ENCODE measurements around the gene ARID3C. TPM values are rescaled to one million over a fixed set of nuclear protein-coding genes. Genes with fewer than 3 reads are reported as not detected.
A peak's percentile ranks its signal among the peaks of the same experiment; 100 is the strongest.

Gene ARID3C
- total RNA-seq, 5 donors from 2014 or later (not counting 1 experiment from before 2014, with no cell fraction given), result 0.38 TPM; not detected in 4

- DNase-seq (peak in 3 of 35 experiments; percentile 15 to 26 (median 25)), ATAC-seq (replicated peaks in 1 of 4) (peak in 1 of 4 experiments; percentile 49)
- Mint-ChIP-seq H3K27me3 (peaks cover 54 to 64% of the 10 kb centered on the region in 2 donors), H3K36me3 (no peaks in the 10 kb centered on the region), H3K9me3 (no peaks in the 10 kb centered on the region), H3K4me1 (peaks cover 23 to 35% (median 31%) of the 10 kb centered on the region in 3 donors), H3K27ac (no peak overlapping the region), H3K4me3 (peak overlapping the region in 2 of 3 donors; percentile 71 to 82)
- H3K27ac ChIP-seq (ENCODE audit: low read length), result no peak overlapping the region
- H3K4me3 ChIP-seq (ENCODE audit: control insufficient read depth in 1 of 2, extremely low read depth in 1 of 2, low read length in 1 of 2), result no peak overlapping the region
- ChIA-PET CTCF (interaction anchor here in 1 of 2 donors (1.2 kb wide), 1 partner anchor 189 kb away, joined by 4 read pairs; no protein-coding TSS in a partner anchor), POLR2A (interaction anchor here in 1 of 2 donors (0.5 kb wide), 1 partner anchor 9 kb away, joined by 3 read pairs; no protein-coding TSS in a partner anchor)
- no peaks in the 10 kb centered on the region for H3K9me3 ChIP-seq
- 10% methylated on average over 20 of the region's 26 CpGs for WGBS (ENCODE audit: insufficient coverage)
- H3K27me3 ChIP-seq (replicated peaks in 1 of 2; ENCODE audit: control insufficient read depth in 2 of 2, extremely low read depth in 1 of 2, insufficient read depth in 2 of 2, low read length in 1 of 2), result peaks cover 8 to 69% of the 10 kb centered on the region in 2 experiments
- H3K4me1 ChIP-seq (ENCODE audit: control insufficient read depth in 1 of 2, extremely low read depth in 1 of 2, insufficient read depth in 2 of 2, low read length in 2 of 2), result peaks cover 0 to 32% of the 10 kb centered on the region in 2 experiments
- H3K36me3 ChIP-seq (ENCODE audit: control insufficient read depth in 2 of 2, extremely low read depth in 1 of 2, insufficient read depth in 1 of 2, low read length in 1 of 2), result no peaks in the 10 kb centered on the region
Measured at GRCh38 chr9:34592895-34593601, 35.8 kb downstream of the ARID3C start.

GRCh38 chr9:34591917-34592866, 36.7 kb downstream of the ARID3C start:
- POLR2A ChIA-PET, result interaction anchor here in 1 of 2 donors (0.5 kb wide), 1 partner anchor 9 kb away, joined by 3 read pairs; no protein-coding TSS in a partner anchor
- H3K27ac ChIP-seq (ENCODE audit: low read length), result no peak overlapping the region
- Mint-ChIP-seq H3K36me3 (no peaks in the 10 kb centered on the region), H3K4me3 (peak overlapping the region; percentile 71 to 82 (median 73)), H3K9me3 (no peaks in the 10 kb centered on the region), H3K27me3 (peaks cover 58 to 66% of the 10 kb centered on the region in 2 donors), H3K4me1 (peaks cover 23 to 35% (median 31%) of the 10 kb centered on the region in 3 donors), H3K27ac (peak overlapping the region in 1 of 2 donors; percentile 1)
- H3K4me3 ChIP-seq (ENCODE audit: control insufficient read depth in 1 of 2, extremely low read depth in 1 of 2, low read length in 1 of 2), result peak overlapping the region in 1 of 2 donors; percentile 15
- CTCF ChIA-PET, result interaction anchor here (0.6 to 1.9 kb wide), 3 partner anchors 11 to 188 kb away, joined by 3 to 5 read pairs (median 4); no protein-coding TSS in a partner anchor
- ATAC-seq (replicated peaks in 1 of 4) (no peak), DNase-seq (no peak)
- WGBS (ENCODE audit: insufficient coverage), result 27% methylated on average over 6 of the region's 16 CpGs
- H3K9me3 ChIP-seq, result no peaks in the 10 kb centered on the region
- H3K27me3 ChIP-seq (replicated peaks in 1 of 2; ENCODE audit: control insufficient read depth in 2 of 2, extremely low read depth in 1 of 2, insufficient read depth in 2 of 2, low read length in 1 of 2), result peaks cover 13 to 73% of the 10 kb centered on the region in 2 experiments
- no peaks in the 10 kb centered on the region for H3K36me3 ChIP-seq (ENCODE audit: control insufficient read depth in 2 of 2, extremely low read depth in 1 of 2, insufficient read depth in 1 of 2, low read length in 1 of 2)
- peaks cover 0 to 32% of the 10 kb centered on the region in 2 experiments for H3K4me1 ChIP-seq (ENCODE audit: control insufficient read depth in 1 of 2, extremely low read depth in 1 of 2, insufficient read depth in 2 of 2, low read length in 2 of 2)

- no peak overlapping the region for H3K27ac Mint-ChIP-seq
- ATAC-seq (replicated peaks in 1 of 4), result peak; percentile 79 to 84 (median 84)
- Histone ChIP-seq H3K27me3 (replicated peaks in 1 of 2; ENCODE audit: control insufficient read depth in 2 of 2, extremely low read depth in 1 of 2, insufficient read depth in 2 of 2, low read length in 1 of 2) (peaks cover 21 to 71% of the 10 kb centered on the region in 2 experiments), H3K27ac (ENCODE audit: low read length) (no peak overlapping the region), H3K36me3 (ENCODE audit: control insufficient read depth in 2 of 2, extremely low read depth in 1 of 2, insufficient read depth in 1 of 2, low read length in 1 of 2) (no peaks in the 10 kb centered on the region), H3K9me3 (no peaks in the 10 kb centered on the region), H3K4me1 (ENCODE audit: control insufficient read depth in 1 of 2, extremely low read depth in 1 of 2, insufficient read depth in 2 of 2, low read length in 2 of 2) (peaks cover 0 to 32% of the 10 kb centered on the region in 2 experiments), H3K4me3 (ENCODE audit: control insufficient read depth in 1 of 2, extremely low read depth in 1 of 2, low read length in 1 of 2) (peak overlapping the region; percentile 47 to 55)
- H3K9me3 Mint-ChIP-seq, result no peaks in the 10 kb centered on the region
- CTCF ChIA-PET, result interaction anchor here (0.5 to 1.9 kb wide), 5 partner anchors 9 to 211 kb away, joined by 3 to 7 read pairs (median 4); no protein-coding TSS in a partner anchor
- peak; percentile 22 to 84 (median 67) for DNase-seq
- no peaks in the 10 kb centered on the region for H3K36me3 Mint-ChIP-seq
- peaks cover 62 to 71% of the 10 kb centered on the region in 2 donors for H3K27me3 Mint-ChIP-seq
- H3K4me3 Mint-ChIP-seq, result peak overlapping the region; percentile 71 to 82 (median 73)
- H3K4me1 Mint-ChIP-seq, result peaks cover 23 to 35% (median 31%) of the 10 kb centered on the region in 3 donors
- POLR2A ChIA-PET, result no interaction called here
- 3% methylated on average over 54 of the region's 60 CpGs for WGBS (ENCODE audit: insufficient coverage)
Measured at GRCh38 chr9:34591248-34591916, 37.5 kb downstream of the ARID3C start.

GRCh38 chr9:34590381-34591247, 38.3 kb downstream of the ARID3C start:
- peak overlapping the region; percentile 71 to 82 (median 73) for H3K4me3 Mint-ChIP-seq
- 8% methylated on average over 23 of the region's 40 CpGs for WGBS (ENCODE audit: insufficient coverage)
- no peaks in the 10 kb centered on the region for H3K36me3 Mint-ChIP-seq
- peaks cover 0 to 32% of the 10 kb centered on the region in 2 experiments for H3K4me1 ChIP-seq (ENCODE audit: control insufficient read depth in 1 of 2, extremely low read depth in 1 of 2, insufficient read depth in 2 of 2, low read length in 2 of 2)
- peak overlapping the region; percentile 47 to 55 for H3K4me3 ChIP-seq (ENCODE audit: control insufficient read depth in 1 of 2, extremely low read depth in 1 of 2, low read length in 1 of 2)
- no peak overlapping the region for H3K27ac Mint-ChIP-seq
- peak in 2 of 35 experiments; percentile 18 to 23 for DNase-seq
- no peaks in the 10 kb centered on the region for H3K9me3 Mint-ChIP-seq
- CTCF ChIA-PET, result interaction anchor here in 1 of 2 donors (0.6 to 1.9 kb wide), 3 partner anchors 8 to 153 kb away, joined by 4 to 7 read pairs (median 5); no protein-coding TSS in a partner anchor
- H3K27me3 Mint-ChIP-seq, result peaks cover 65 to 73% of the 10 kb centered on the region in 2 donors
- no peaks in the 10 kb centered on the region for H3K9me3 ChIP-seq
- POLR2A ChIA-PET, result no interaction called here
- peaks cover 23 to 35% (median 31%) of the 10 kb centered on the region in 3 donors for H3K4me1 Mint-ChIP-seq
- no peaks in the 10 kb centered on the region for H3K36me3 ChIP-seq (ENCODE audit: control insufficient read depth in 2 of 2, extremely low read depth in 1 of 2, insufficient read depth in 1 of 2, low read length in 1 of 2)
- ATAC-seq (replicated peaks in 1 of 4), result no peak
- H3K27ac ChIP-seq (ENCODE audit: low read length), result no peak overlapping the region
- H3K27me3 ChIP-seq (replicated peaks in 1 of 2; ENCODE audit: control insufficient read depth in 2 of 2, extremely low read depth in 1 of 2, insufficient read depth in 2 of 2, low read length in 1 of 2), result peaks cover 24 to 75% of the 10 kb centered on the region in 2 experiments

GRCh38 chr9:34589636-34590380, 39.1 kb downstream of the ARID3C start, which contains the start of gene CNTFR:
Gene CNTFR, minus strand, starts transcription at chr9:34589724. Its CDS starts 20,743 bp downstream, at chr9:34568981.
- no peaks in the 10 kb centered on the region for H3K36me3 Mint-ChIP-seq
- H3K27ac ChIP-seq (ENCODE audit: low read length), result no peak within 1 kb of the TSS
- H3K27ac Mint-ChIP-seq, result peak within 1 kb of the TSS in 1 of 2 donors; percentile 62
- ATAC-seq (replicated peaks in 1 of 4) (peak in 3 of 4 experiments; percentile 11 to 25 (median 24)), DNase-seq (peak in 2 of 35 experiments; percentile 16 to 34)
- H3K4me3 Mint-ChIP-seq, result peak within 1 kb of the TSS; percentile 71 to 82 (median 73)
- H3K4me1 Mint-ChIP-seq, result peaks cover 23 to 35% (median 31%) of the 10 kb centered on the region in 3 donors
- H3K9me3 ChIP-seq, result no peaks in the 10 kb centered on the region
- no peaks in the 10 kb centered on the region for H3K9me3 Mint-ChIP-seq
- POLR2A ChIA-PET, result no interaction called here
- peaks cover 24 to 84% of the 10 kb centered on the region in 2 experiments for H3K27me3 ChIP-seq (replicated peaks in 1 of 2; ENCODE audit: control insufficient read depth in 2 of 2, extremely low read depth in 1 of 2, insufficient read depth in 2 of 2, low read length in 1 of 2)
- WGBS (ENCODE audit: insufficient coverage), result under 1% methylated on average over 103 of the region's 104 CpGs
- CTCF ChIA-PET, result interaction anchor here in 1 of 2 donors (1.4 kb wide), 1 partner anchor 14 kb away, joined by 3 read pairs; no protein-coding TSS in a partner anchor
- peaks cover 64 to 80% of the 10 kb centered on the region in 2 donors for H3K27me3 Mint-ChIP-seq
- H3K4me3 ChIP-seq (ENCODE audit: control insufficient read depth in 1 of 2, extremely low read depth in 1 of 2, low read length in 1 of 2), result peak within 1 kb of the TSS; percentile 47 to 55
- H3K36me3 ChIP-seq (ENCODE audit: control insufficient read depth in 2 of 2, extremely low read depth in 1 of 2, insufficient read depth in 1 of 2, low read length in 1 of 2), result no peaks in the 10 kb centered on the region
- peaks cover 0 to 32% of the 10 kb centered on the region in 2 experiments for H3K4me1 ChIP-seq (ENCODE audit: control insufficient read depth in 1 of 2, extremely low read depth in 1 of 2, insufficient read depth in 2 of 2, low read length in 2 of 2)

All from T-cell (primary cell).